ENCODE measurements around the gene AGRP. TPM values are rescaled to one million over a fixed set of nuclear protein-coding genes. Genes with fewer than 3 reads are reported as not detected.

Gene AGRP
- total and polyA plus RNA-seq, 2 experiments from 2014 or later, result not detected

DNA sequence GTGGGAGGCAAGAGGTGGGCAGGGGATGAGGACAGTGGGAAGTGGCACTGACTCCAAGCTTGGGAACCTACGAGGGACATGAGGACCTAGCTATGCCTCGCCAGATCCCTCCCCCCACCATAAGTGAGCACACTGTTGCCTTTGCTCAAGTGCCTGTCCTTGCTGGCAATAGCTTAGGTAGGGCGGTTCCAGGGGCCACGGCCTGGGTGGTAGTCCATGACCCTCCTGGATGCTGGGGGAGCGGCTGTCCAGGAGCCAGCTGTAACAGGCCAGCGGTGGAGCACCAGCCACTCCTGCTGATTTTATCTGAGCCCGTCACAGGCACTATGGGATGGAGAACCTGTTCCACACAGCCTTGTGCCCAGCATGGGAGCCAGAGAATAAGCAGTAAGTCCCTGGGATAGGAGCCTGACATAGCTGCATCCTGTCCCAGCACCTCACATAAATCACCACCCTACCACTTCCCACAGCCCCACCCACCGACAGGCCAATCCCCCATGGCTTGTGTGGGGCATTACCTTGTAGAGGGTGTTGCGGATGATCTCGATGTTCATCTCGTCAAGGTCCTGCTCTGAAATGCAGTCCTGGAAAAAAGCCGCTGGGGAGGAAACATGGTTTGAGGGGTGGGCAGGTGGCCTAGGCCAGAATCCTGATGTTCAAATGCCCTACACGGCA is 40.6 kb downstream of the AGRP start:
- Histone ChIP-seq H3K4me3 (no peak overlapping the region), H3K27me3 (no peaks in the 10 kb centered on the region), H3K36me3 (peaks cover 3% of the 10 kb centered on the region), H3K9me3 (ENCODE audit: low read depth) (no peaks in the 10 kb centered on the region), H3K4me1 (ENCODE audit: low read depth) (no peaks in the 10 kb centered on the region), H3K27ac (no peak overlapping the region)
- TF ChIP-seq, protein P1, sequence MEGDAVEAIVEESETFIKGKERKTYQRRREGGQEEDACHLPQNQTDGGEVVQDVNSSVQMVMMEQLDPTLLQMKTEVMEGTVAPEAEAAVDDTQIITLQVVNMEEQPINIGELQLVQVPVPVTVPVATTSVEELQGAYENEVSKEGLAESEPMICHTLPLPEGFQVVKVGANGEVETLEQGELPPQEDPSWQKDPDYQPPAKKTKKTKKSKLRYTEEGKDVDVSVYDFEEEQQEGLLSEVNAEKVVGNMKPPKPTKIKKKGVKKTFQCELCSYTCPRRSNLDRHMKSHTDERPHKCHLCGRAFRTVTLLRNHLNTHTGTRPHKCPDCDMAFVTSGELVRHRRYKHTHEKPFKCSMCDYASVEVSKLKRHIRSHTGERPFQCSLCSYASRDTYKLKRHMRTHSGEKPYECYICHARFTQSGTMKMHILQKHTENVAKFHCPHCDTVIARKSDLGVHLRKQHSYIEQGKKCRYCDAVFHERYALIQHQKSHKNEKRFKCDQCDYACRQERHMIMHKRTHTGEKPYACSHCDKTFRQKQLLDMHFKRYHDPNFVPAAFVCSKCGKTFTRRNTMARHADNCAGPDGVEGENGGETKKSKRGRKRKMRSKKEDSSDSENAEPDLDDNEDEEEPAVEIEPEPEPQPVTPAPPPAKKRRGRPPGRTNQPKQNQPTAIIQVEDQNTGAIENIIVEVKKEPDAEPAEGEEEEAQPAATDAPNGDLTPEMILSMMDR (IDR thresholded peaks at IDR 0.05; ENCODE audit: low read depth, low read length), result no peak
- no peak for DNase-seq (ENCODE audit: low read depth in 1 of 2, low spot score in 1 of 2)

DNA sequence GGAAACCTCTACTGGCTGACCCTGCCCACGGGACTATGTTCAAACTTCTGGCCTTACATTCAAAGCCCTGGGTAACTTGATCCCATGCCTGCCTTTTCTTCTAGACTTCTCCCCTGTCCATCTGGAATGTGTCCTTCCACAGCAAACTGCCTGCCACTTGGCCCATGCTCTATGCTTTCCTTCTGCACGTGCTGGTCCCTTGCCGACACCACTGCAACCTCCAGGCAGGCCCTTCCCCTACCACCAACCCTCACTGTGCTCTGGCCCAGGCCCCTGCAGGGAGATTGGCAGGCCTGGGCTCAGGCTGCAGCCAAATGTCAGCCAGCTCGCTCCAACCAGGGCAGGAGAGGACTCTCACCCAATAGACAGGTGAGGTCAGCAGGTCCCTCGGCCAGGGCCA is 41.4 kb downstream of the AGRP start:
- Histone ChIP-seq H3K27ac (no peak overlapping the region), H3K27me3 (no peaks in the 10 kb centered on the region), H3K4me3 (no peak overlapping the region), H3K4me1 (ENCODE audit: low read depth) (no peaks in the 10 kb centered on the region), H3K9me3 (ENCODE audit: low read depth) (no peaks in the 10 kb centered on the region), H3K36me3 (peaks cover 3% of the 10 kb centered on the region)
- TF ChIP-seq, protein P1 (IDR thresholded peaks at IDR 0.05; ENCODE audit: low read depth, low read length), result no peak
- DNase-seq (ENCODE audit: low read depth in 1 of 2, low spot score in 1 of 2), result no peak

DNA sequence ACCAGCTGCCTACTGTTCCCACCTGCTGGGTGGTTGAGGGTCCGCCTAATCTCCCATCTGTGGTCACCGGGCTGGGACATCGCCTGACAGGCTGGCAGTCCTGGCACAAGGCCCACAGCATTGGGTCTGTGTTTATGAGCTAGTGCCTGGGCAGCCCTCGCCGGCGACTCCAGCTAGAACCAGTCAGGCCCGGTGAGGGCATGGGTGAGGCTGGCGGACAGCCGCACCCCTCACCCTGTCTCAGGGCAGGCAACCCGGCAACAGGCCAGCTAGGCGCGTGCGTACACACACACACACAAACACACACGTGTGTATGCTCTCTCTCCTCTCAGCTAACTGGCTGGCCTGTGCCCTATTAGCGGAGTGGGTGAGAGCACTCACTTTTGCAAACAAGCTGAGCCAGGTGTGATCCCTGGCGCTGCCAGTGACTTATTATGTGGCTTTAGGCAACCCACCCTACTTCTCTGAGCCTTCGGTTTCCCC is 42.0 kb downstream of the AGRP start:
- H3K4me1 ChIP-seq (ENCODE audit: low read depth), result no peaks in the 10 kb centered on the region
- no peak for DNase-seq (ENCODE audit: low read depth in 1 of 2, low spot score in 1 of 2)
- no peaks in the 10 kb centered on the region for H3K27me3 ChIP-seq
- H3K36me3 ChIP-seq, result peaks cover 3% of the 10 kb centered on the region
- no peak overlapping the region for H3K4me3 ChIP-seq
- H3K27ac ChIP-seq, result no peak overlapping the region
- no peaks in the 10 kb centered on the region for H3K9me3 ChIP-seq (ENCODE audit: low read depth)
- TF ChIP-seq, protein P1 (IDR thresholded peaks at IDR 0.05; ENCODE audit: low read depth, low read length), result no peak

- Histone ChIP-seq H3K27me3 (peaks cover under 1% of the 10 kb centered on the region), H3K27ac (no peak overlapping the region), H3K4me3 (no peak overlapping the region), H3K4me1 (ENCODE audit: low read depth) (no peaks in the 10 kb centered on the region), H3K36me3 (peaks cover 3% of the 10 kb centered on the region), H3K9me3 (ENCODE audit: low read depth) (no peaks in the 10 kb centered on the region)
- TF ChIP-seq, protein P1 (IDR thresholded peaks at IDR 0.05; ENCODE audit: low read depth, low read length), result no peak
- DNase-seq (ENCODE audit: low read depth in 1 of 2, low spot score in 1 of 2), result no peak
These were observed 44.4 kb downstream of the AGRP start for GRCh38 chr16:67438824-67439393.

DNA sequence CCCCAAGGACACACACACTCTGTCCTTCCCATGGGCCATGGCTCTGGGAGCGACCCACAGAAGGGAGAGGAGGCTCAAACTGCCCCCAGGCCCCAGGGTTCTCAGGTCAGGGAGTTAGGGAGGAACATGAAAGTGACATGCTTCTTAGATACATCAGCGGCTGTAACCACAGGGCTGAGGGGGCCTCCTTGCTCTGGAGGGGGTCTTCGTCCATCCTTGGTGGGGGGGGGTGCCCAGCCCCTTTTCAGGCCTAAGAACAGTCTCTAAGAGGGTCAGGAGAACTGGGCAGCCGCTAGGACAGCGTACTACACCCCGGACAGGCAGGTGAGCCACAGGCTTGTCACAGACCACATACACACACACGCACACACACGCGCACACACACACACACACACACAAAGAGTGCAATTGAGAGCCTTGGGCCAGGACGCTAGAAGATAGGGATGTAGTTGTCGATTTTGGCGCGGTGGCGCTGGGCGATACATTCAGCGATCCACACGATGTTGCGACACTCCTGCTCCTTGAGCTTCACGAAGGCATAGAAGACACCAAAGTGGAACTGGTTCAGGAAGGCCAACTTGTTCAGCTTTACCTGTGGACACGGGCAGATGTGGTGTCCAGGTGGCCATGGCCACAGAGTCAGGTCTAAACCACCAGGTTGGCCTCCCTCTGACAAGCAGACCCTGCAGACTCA is 45.1 kb downstream of the AGRP start:
- Histone ChIP-seq H3K27ac (no peak overlapping the region), H3K4me3 (no peak overlapping the region), H3K27me3 (peaks cover 8% of the 10 kb centered on the region), H3K36me3 (peaks cover 3% of the 10 kb centered on the region), H3K4me1 (ENCODE audit: low read depth) (no peaks in the 10 kb centered on the region), H3K9me3 (ENCODE audit: low read depth) (no peaks in the 10 kb centered on the region)
- TF ChIP-seq, protein P1 (IDR thresholded peaks at IDR 0.05; ENCODE audit: low read depth, low read length), result no peak
- no peak for DNase-seq (ENCODE audit: low read depth in 1 of 2, low spot score in 1 of 2)
